Body of pancreas (tissue), 4 donors: Measurements from ENCODE around the gene GPM6B. TPM values are rescaled to one million over a fixed set of nuclear protein-coding genes. Genes with fewer than 3 reads are reported as not detected.

Source experiments
- ATAC-seq: fragments of 150-250 bp; one replicate; pipeline ENCODE4 v1.9.1; 2016
- DNase-seq, 4 donors: peaks; one replicate each; pipeline ENCODE4 v3.0.0-alpha.2; 2019
- H3K27ac ChIP-seq, 4 donors: fragments of 200-600 bp; sonication (generic); 1 replicate in 3 of 4; 2 replicates in 1 of 4; pipeline versions ENCODE4 v1.5.1 to v1.6.1; 2016 to 2019; ENCODE audit warnings: mild to moderate bottlenecking in 1 of 4, mixed read lengths in 1 of 4, moderate library complexity in 1 of 4
- H3K27me3 ChIP-seq, 2 donors: fragments of 200-600 bp; sonication (generic); one replicate each; pipeline ENCODE4 v1.6.0; 2016; ENCODE audit warnings: mild to moderate bottlenecking in 1 of 2
- H3K36me3 ChIP-seq, 2 donors: fragments of 200-600 bp; sonication (generic); replicated peaks in 1 of 2; 2 replicates each; pipeline ENCODE4 v1.5.1; 2016; ENCODE audit warnings: low read depth in 2 of 2; ENCODE audit not compliant: insufficient read depth in 1 of 2
- H3K4me1 ChIP-seq: fragments of 200-600 bp; sonication (generic); one replicate; pipeline ENCODE4 v1.6.0; 2016
- H3K4me3 ChIP-seq, 2 donors: fragments of 200-600 bp; sonication (generic); 1 replicate in 1 of 2; 2 replicates in 1 of 2; pipeline ENCODE4 v1.5.1; 2016 to 2019
- H3K9me3 ChIP-seq, 3 donors: fragments of 200-600 bp; sonication (generic); 1 replicate in 2 of 3; 2 replicates in 1 of 3; pipeline ENCODE4 v1.5.1; 2016
- CTCF ChIP-seq, 7 experiments: fragments of 450-650 bp in 4 of 7; fragments of 200-600 bp in 3 of 7; sonication (generic) in 3 of 7; IDR thresholded peaks; one replicate each; pipeline ENCODE4 v1.5.1; 2016 to 2019; ENCODE audit warnings: antibody characterized with exemption in 7 of 7
- POLR2A ChIP-seq, 3 donors: fragments of 450-650 bp; IDR thresholded peaks; one replicate each; pipeline ENCODE4 v1.6.1; 2016; ENCODE audit warnings: antibody characterized with exemption in 3 of 3, mild to moderate bottlenecking in 2 of 3
- WGBS, 2 donors: methylation state at CpG; one replicate each; pipeline ENCODE4 v1.1.5; 2017; 5-methylcytosine and 5-hydroxymethylcytosine counted together
- intact Hi-C: fragments of 100-400 bp; cut with DNase I; formaldehyde crosslinking; loops from one replicate; pipeline ENCODE4 v1.15.1; 2023
- total RNA-seq, 2 donors: library from RNA; depleted of rRNA; stranded (reverse); fragments of >200 nt; gene quantifications; one replicate each; pipeline ENCODE4 v1.1.0, GENCODE V29; 2016

Gene GPM6B
- total RNA-seq, 2 donors from 2014 or later: under 0.01 to 2.3 TPM

- no peak for TF ChIP-seq CTCF (IDR thresholded peaks at IDR 0.05)
- no peak for TF ChIP-seq POLR2A (IDR thresholded peaks at IDR 0.05)
- no peak overlapping the region for H3K27ac ChIP-seq
Observed at GRCh38 chrX:13791145-13791544, 25.7 kb downstream of the GPM6B start.

GRCh38 chrX:13790206-13791131, 26.4 kb downstream of the GPM6B start:
- H3K4me3 ChIP-seq: no peak overlapping the region
- intact Hi-C loops: no loop called here
- H3K27me3 ChIP-seq: no peaks in the 10 kb centered on the region
- no peak for ATAC-seq
- no peaks in the 10 kb centered on the region for H3K4me1 ChIP-seq
- no peaks in the 10 kb centered on the region for H3K36me3 ChIP-seq
- no peak for DNase-seq
- WGBS, 2 donors: 70 to 73% methylated on average over 6 of the region's 6 CpGs
- H3K27ac ChIP-seq: no peak overlapping the region
- no peak for TF ChIP-seq POLR2A (IDR thresholded peaks at IDR 0.05)
- TF ChIP-seq CTCF (IDR thresholded peaks at IDR 0.05): no peak
- H3K9me3 ChIP-seq: no peaks in the 10 kb centered on the region

More at GRCh38 chrX:13791145-13791544, 25.7 kb downstream of the GPM6B start:
- Histone ChIP-seq H3K4me1 (no peaks in the 10 kb centered on the region), H3K4me3 (no peak overlapping the region), H3K27me3 (no peaks in the 10 kb centered on the region), H3K36me3 (no peaks in the 10 kb centered on the region), H3K9me3 (no peaks in the 10 kb centered on the region)
- DNase-seq (no peak), ATAC-seq (no peak)
- WGBS, 2 donors: 93 to 100% methylated on average over 1 to 2 of the region's 2 CpGs
- intact Hi-C loops: no loop called here

- DNase-seq (no peak), ATAC-seq (no peak)
- Histone ChIP-seq H3K9me3 (no peaks in the 10 kb centered on the region), H3K27ac (no peak overlapping the region), H3K27me3 (no peaks in the 10 kb centered on the region), H3K4me3 (no peak overlapping the region), H3K4me1 (no peaks in the 10 kb centered on the region), H3K36me3 (no peaks in the 10 kb centered on the region)
- WGBS, 2 donors: 72 to 73% methylated on average over 3 to 8 of the region's 8 CpGs
- intact Hi-C loops: no loop called here
- no peak for TF ChIP-seq POLR2A (IDR thresholded peaks at IDR 0.05)
- no peak for TF ChIP-seq CTCF (IDR thresholded peaks at IDR 0.05)
Observed at GRCh38 chrX:13786048-13786447, 30.8 kb downstream of the GPM6B start.

GRCh38 chrX:13780868-13781427, 35.9 kb downstream of the GPM6B start:
- 57 to 78% methylated on average over 4 to 7 of the region's 7 CpGs for WGBS, 2 donors
- DNase-seq (no peak), ATAC-seq (no peak)
- Histone ChIP-seq H3K27ac (no peak overlapping the region), H3K4me3 (no peak overlapping the region), H3K27me3 (no peaks in the 10 kb centered on the region), H3K9me3 (no peaks in the 10 kb centered on the region), H3K36me3 (no peaks in the 10 kb centered on the region), H3K4me1 (no peaks in the 10 kb centered on the region)
- intact Hi-C loops: no loop called here
- no peak for TF ChIP-seq POLR2A (IDR thresholded peaks at IDR 0.05)

GRCh38 chrX:13778916-13779315, 38.0 kb downstream of the GPM6B start:
- TF ChIP-seq CTCF (IDR thresholded peaks at IDR 0.05): no peak
- Histone ChIP-seq H3K4me1 (no peaks in the 10 kb centered on the region), H3K9me3 (no peaks in the 10 kb centered on the region), H3K4me3 (no peak overlapping the region), H3K27me3 (no peaks in the 10 kb centered on the region), H3K36me3 (no peaks in the 10 kb centered on the region), H3K27ac (no peak overlapping the region)
- intact Hi-C loops: no loop called here
- 20 to 56% methylated on average over 1 to 2 of the region's 2 CpGs for WGBS, 2 donors
- DNase-seq: no peak
- no peak for ATAC-seq
